Stimulated activated naive CD8-positive, alpha-beta T cell treated with anti-CD3 and anti-CD28 coated beads, Interleukin-15, Interleukin-2, amounts not matched to agents 100 ng/mL and 50 ng/mL, for 24 hours (primary cell): ENCODE results near the gene CDH23.

ENCODE experiments used
- H3K27ac Mint-ChIP-seq: one replicate; pipeline ENCODE4 v1.8.0; 2021; ENCODE audit warnings: mild to moderate bottlenecking, mixed read lengths
- H3K27me3 Mint-ChIP-seq: one replicate; pipeline ENCODE4 v1.8.0; 2021; ENCODE audit warnings: mixed read lengths
- H3K36me3 Mint-ChIP-seq: one replicate; pipeline ENCODE4 v1.8.0; 2021; ENCODE audit warnings: low read depth, mixed read lengths
- H3K4me1 Mint-ChIP-seq: one replicate; pipeline ENCODE4 v1.8.0; 2021; ENCODE audit warnings: low read depth, mixed read lengths
- H3K4me3 Mint-ChIP-seq: one replicate; pipeline ENCODE4 v1.8.0; 2021; ENCODE audit warnings: mild to moderate bottlenecking, mixed read lengths
- H3K9me3 Mint-ChIP-seq: one replicate; pipeline ENCODE4 v1.8.0; 2021; ENCODE audit warnings: mixed read lengths

Gene CDH23

GRCh38 chr10:71840177-71840957 is 443.6 kb downstream of the CDH23 start:
- H3K36me3 Mint-ChIP-seq: peaks cover 8% of the 10 kb centered on the region
- H3K27me3 Mint-ChIP-seq: no peaks in the 10 kb centered on the region
- no peak overlapping the region for H3K27ac Mint-ChIP-seq
- no peaks in the 10 kb centered on the region for H3K9me3 Mint-ChIP-seq
- H3K4me3 Mint-ChIP-seq: no peak overlapping the region
- H3K4me1 Mint-ChIP-seq: peaks cover 84% of the 10 kb centered on the region

- H3K36me3 Mint-ChIP-seq: peaks cover 8% of the 10 kb centered on the region
- no peak overlapping the region for H3K27ac Mint-ChIP-seq
- no peak overlapping the region for H3K4me3 Mint-ChIP-seq
- peaks cover 84% of the 10 kb centered on the region for H3K4me1 Mint-ChIP-seq
- no peaks in the 10 kb centered on the region for H3K27me3 Mint-ChIP-seq
- H3K9me3 Mint-ChIP-seq: no peaks in the 10 kb centered on the region
Observed at GRCh38 chr10:71840958-71841335, 444.2 kb downstream of the CDH23 start.

- H3K36me3 Mint-ChIP-seq: peaks cover 8% of the 10 kb centered on the region
- peaks cover 77% of the 10 kb centered on the region for H3K4me1 Mint-ChIP-seq
- H3K27me3 Mint-ChIP-seq: no peaks in the 10 kb centered on the region
- no peak overlapping the region for H3K27ac Mint-ChIP-seq
- H3K4me3 Mint-ChIP-seq: no peak overlapping the region
- no peaks in the 10 kb centered on the region for H3K9me3 Mint-ChIP-seq
Observed at GRCh38 chr10:71842422-71842821, 445.7 kb downstream of the CDH23 start.

GRCh38 chr10:71842856-71843686 is 446.4 kb downstream of the CDH23 start:
- Mint-ChIP-seq H3K27me3 (no peaks in the 10 kb centered on the region), H3K4me3 (no peak overlapping the region), H3K36me3 (peaks cover 6% of the 10 kb centered on the region), H3K9me3 (no peaks in the 10 kb centered on the region), H3K4me1 (peaks cover 77% of the 10 kb centered on the region), H3K27ac (peak overlapping the region; percentile 28)

GRCh38 chr10:71844084-71844483 is 447.4 kb downstream of the CDH23 start:
- Mint-ChIP-seq H3K36me3 (peaks cover 5% of the 10 kb centered on the region), H3K4me1 (peaks cover 77% of the 10 kb centered on the region), H3K9me3 (no peaks in the 10 kb centered on the region), H3K4me3 (no peak overlapping the region), H3K27me3 (no peaks in the 10 kb centered on the region), H3K27ac (no peak overlapping the region)

- Mint-ChIP-seq H3K9me3 (no peaks in the 10 kb centered on the region), H3K27ac (no peak overlapping the region), H3K27me3 (no peaks in the 10 kb centered on the region), H3K4me1 (peaks cover 79% of the 10 kb centered on the region), H3K36me3 (peaks cover 5% of the 10 kb centered on the region), H3K4me3 (no peak overlapping the region)
Observed at GRCh38 chr10:71844695-71845094, 448.0 kb downstream of the CDH23 start.

- H3K27ac Mint-ChIP-seq: no peak overlapping the region
- H3K9me3 Mint-ChIP-seq: no peaks in the 10 kb centered on the region
- peaks cover 78% of the 10 kb centered on the region for H3K4me1 Mint-ChIP-seq
- peaks cover 5% of the 10 kb centered on the region for H3K36me3 Mint-ChIP-seq
- no peaks in the 10 kb centered on the region for H3K27me3 Mint-ChIP-seq
- H3K4me3 Mint-ChIP-seq: no peak overlapping the region
Observed at GRCh38 chr10:71845410-71846405, 449.0 kb downstream of the CDH23 start.

GRCh38 chr10:71846816-71847215 is 450.1 kb downstream of the CDH23 start:
- peaks cover 5% of the 10 kb centered on the region for H3K36me3 Mint-ChIP-seq
- H3K9me3 Mint-ChIP-seq: no peaks in the 10 kb centered on the region
- no peaks in the 10 kb centered on the region for H3K27me3 Mint-ChIP-seq
- H3K27ac Mint-ChIP-seq: no peak overlapping the region
- no peak overlapping the region for H3K4me3 Mint-ChIP-seq
- H3K4me1 Mint-ChIP-seq: peaks cover 80% of the 10 kb centered on the region

GRCh38 chr10:71847418-71847817 is 450.7 kb downstream of the CDH23 start:
- H3K9me3 Mint-ChIP-seq: no peaks in the 10 kb centered on the region
- no peak overlapping the region for H3K4me3 Mint-ChIP-seq
- peaks cover 80% of the 10 kb centered on the region for H3K4me1 Mint-ChIP-seq

GRCh38 chr10:71848325-71849275 is 451.9 kb downstream of the CDH23 start:
- Mint-ChIP-seq H3K36me3 (peaks cover 5% of the 10 kb centered on the region), H3K27me3 (no peaks in the 10 kb centered on the region), H3K9me3 (no peaks in the 10 kb centered on the region), H3K27ac (no peak overlapping the region), H3K4me3 (peak overlapping the region; percentile 96), H3K4me1 (peaks cover 69% of the 10 kb centered on the region)

More at GRCh38 chr10:71847418-71847817, 450.7 kb downstream of the CDH23 start:
- no peaks in the 10 kb centered on the region for H3K27me3 Mint-ChIP-seq
- H3K27ac Mint-ChIP-seq: no peak overlapping the region
- peaks cover 5% of the 10 kb centered on the region for H3K36me3 Mint-ChIP-seq

GRCh38 chr10:71849461-71849908 is 452.8 kb downstream of the CDH23 start:
- peaks cover 63% of the 10 kb centered on the region for H3K4me1 Mint-ChIP-seq
- H3K4me3 Mint-ChIP-seq: peak overlapping the region; percentile 96
- H3K27me3 Mint-ChIP-seq: no peaks in the 10 kb centered on the region
- no peaks in the 10 kb centered on the region for H3K9me3 Mint-ChIP-seq
- peaks cover 5% of the 10 kb centered on the region for H3K36me3 Mint-ChIP-seq
- no peak overlapping the region for H3K27ac Mint-ChIP-seq

- peaks cover 59% of the 10 kb centered on the region for H3K4me1 Mint-ChIP-seq
- no peaks in the 10 kb centered on the region for H3K27me3 Mint-ChIP-seq
- peaks cover 5% of the 10 kb centered on the region for H3K36me3 Mint-ChIP-seq
- H3K4me3 Mint-ChIP-seq: peak overlapping the region; percentile 96
- H3K27ac Mint-ChIP-seq: peak overlapping the region; percentile 82
- no peaks in the 10 kb centered on the region for H3K9me3 Mint-ChIP-seq
Observed at GRCh38 chr10:71850021-71850742, 453.5 kb downstream of the CDH23 start.
